ENCODE results near the gene CEND1. TPM values are rescaled to one million over a fixed set of nuclear protein-coding genes. Genes with fewer than 3 reads are reported as not detected.
A peak's percentile ranks its signal among the peaks of the same experiment; 100 is the strongest.

Gene CEND1
- total RNA-seq, 4 donors from 2014 or later: 0.44 to 0.45 TPM; not detected in 2

DNA sequence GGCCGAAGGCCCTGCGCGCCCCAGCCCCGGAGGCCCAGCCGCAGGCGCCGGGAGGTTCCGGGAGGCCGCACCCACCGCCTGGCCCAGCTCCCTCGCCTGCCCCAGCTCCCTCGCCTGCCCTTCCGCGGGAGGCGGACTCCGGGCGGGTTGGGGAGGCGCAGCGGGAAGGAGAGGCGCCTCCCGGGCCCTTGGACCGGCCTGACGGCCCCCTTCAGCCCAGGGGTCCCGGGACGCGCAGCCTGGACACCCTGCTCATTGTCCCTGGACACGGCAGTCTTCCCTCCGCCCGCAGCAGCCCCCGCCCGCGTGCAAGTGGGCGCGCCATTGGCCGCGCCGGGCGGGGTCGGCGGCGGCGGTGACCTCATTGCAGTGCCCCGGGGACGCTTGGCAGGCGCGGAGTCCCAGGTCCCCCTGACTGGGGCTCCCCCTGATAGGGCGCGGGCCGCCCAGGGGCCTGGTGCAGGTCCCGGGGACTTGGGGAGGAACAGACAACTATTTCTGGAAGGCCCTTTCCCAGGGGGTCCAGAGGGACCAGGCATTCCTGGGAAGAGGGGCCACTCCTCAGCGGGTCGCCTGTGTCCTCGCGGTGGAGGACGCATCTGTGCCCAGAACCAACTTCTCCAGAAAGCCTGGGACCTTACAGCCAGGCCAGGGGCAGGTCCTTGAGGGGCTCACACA, 43.4 kb upstream of the CEND1 start:
- intact Hi-C loops (cut with DNase I): no loop called here
- DNase-seq: peak; percentile 59 to 60
- 0 to 2% methylated on average over 11 to 25 of the region's 55 CpGs for WGBS, 2 donors

DNA sequence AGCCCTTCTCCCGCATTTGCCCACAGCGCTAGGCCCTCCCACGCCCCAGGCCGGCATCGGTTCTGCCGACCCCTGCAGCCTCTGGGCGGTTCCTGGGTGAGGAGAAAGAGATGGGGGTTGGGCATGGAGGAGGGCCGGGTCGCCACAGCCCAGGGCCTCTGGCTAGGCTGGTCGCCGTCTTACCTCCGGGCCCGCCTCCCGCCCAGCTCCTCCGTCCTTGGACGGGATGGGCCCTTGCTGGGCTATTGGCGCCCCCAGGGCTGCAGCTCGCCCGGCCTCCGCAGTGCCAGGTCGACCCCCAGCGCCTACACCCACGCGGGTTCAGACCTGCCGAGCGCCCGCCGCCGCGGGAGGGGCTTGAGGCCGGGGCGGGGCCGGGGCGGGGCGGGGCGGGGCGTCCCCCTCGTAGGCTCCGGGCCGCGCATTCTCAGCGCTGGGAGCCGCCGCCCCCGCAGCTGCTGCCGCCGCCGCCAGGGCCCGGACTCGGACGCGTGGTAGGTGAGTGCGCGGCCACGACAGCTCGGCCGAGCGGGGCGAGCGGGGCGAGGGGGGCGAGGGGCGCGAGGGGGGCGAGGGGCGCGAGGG, 42.7 kb upstream of the CEND1 start, which contains the start of gene CD151:
Gene CD151, plus strand, starts transcription at position 424 of the 585 bp plus-strand sequence. CDS start 3,118 bp downstream, outside the sequence.
- H3K4me1 ChIP-seq: peaks cover 56 to 65% of the 10 kb centered on the region in 2 donors
- H3K4me3 ChIP-seq (replicated peaks in 1 of 3): peak within 1 kb of the TSS; percentile 60 to 77 (median 67)
- peak within 1 kb of the TSS; percentile 50 to 79 (median 74) for H3K27ac ChIP-seq
- WGBS, 2 donors: 9% methylated on average over 16 of the region's 67 CpGs; no CpG with 5 or more reads in 1 of the 2 donors
- H3K27me3 ChIP-seq: no peaks in the 10 kb centered on the region
- no peaks in the 10 kb centered on the region for H3K9me3 ChIP-seq
- H3K36me3 ChIP-seq: peaks cover 15 to 16% of the 10 kb centered on the region in 2 donors
- peak; percentile 53 to 71 for DNase-seq
- intact Hi-C loops (cut with DNase I): no loop called here
- TF ChIP-seq, protein P1, sequence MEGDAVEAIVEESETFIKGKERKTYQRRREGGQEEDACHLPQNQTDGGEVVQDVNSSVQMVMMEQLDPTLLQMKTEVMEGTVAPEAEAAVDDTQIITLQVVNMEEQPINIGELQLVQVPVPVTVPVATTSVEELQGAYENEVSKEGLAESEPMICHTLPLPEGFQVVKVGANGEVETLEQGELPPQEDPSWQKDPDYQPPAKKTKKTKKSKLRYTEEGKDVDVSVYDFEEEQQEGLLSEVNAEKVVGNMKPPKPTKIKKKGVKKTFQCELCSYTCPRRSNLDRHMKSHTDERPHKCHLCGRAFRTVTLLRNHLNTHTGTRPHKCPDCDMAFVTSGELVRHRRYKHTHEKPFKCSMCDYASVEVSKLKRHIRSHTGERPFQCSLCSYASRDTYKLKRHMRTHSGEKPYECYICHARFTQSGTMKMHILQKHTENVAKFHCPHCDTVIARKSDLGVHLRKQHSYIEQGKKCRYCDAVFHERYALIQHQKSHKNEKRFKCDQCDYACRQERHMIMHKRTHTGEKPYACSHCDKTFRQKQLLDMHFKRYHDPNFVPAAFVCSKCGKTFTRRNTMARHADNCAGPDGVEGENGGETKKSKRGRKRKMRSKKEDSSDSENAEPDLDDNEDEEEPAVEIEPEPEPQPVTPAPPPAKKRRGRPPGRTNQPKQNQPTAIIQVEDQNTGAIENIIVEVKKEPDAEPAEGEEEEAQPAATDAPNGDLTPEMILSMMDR (IDR thresholded peaks at IDR 0.05): peak in 1 of 6 experiments; percentile 22
- TF ChIP-seq POLR2A (IDR thresholded peaks at IDR 0.05): no peak

More for the DNA sequence above, 43.4 kb upstream of the CEND1 start:
- Histone ChIP-seq H3K27me3 (no peaks in the 10 kb centered on the region), H3K27ac (peak overlapping the region; percentile 50 to 79 (median 74)), H3K4me3 (replicated peaks in 1 of 3) (peak overlapping the region; percentile 60 to 77 (median 67)), H3K4me1 (peaks cover 52 to 58% of the 10 kb centered on the region in 2 donors), H3K9me3 (no peaks in the 10 kb centered on the region), H3K36me3 (peaks cover 16 to 21% of the 10 kb centered on the region in 2 donors)
- TF ChIP-seq POLR2A (IDR thresholded peaks at IDR 0.05): peak; percentile 25 to 51
- TF ChIP-seq, protein P1 (IDR thresholded peaks at IDR 0.05): peak in 1 of 6 experiments; percentile 4

DNA sequence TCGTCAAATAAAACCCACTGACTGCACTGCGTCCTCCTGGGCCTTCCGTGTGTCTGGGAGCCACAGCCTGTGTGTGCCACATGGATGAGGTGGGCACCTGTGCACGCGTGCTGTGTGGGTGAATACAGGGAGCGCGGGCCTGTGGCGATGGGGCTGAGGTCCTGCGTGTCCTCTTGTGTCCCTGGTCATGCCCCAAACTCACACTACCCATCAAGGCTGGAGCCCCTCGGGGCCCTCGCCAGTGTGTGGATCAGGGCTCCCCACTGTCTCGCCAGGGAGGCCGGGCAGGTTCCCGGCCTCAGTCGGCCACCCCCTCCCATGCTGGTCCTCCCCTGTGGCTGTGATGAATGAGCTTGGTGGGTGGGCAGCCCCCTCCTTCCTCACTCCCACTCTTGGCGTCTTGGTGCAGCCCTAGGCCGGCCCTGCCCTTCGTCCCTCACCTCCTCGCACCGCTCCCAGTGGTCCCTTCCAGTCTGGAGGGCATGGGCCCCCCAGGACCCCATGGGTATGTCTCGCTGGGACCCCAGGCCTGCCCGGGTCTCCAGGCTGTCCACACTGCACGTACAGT, 42.2 kb upstream of the CEND1 start:
- no peak for TF ChIP-seq POLR2A (IDR thresholded peaks at IDR 0.05)
- TF ChIP-seq, protein P1 (IDR thresholded peaks at IDR 0.05): no peak
- WGBS, 2 donors: 73 to 79% methylated on average over 8 to 23 of the region's 23 CpGs
- DNase-seq: no peak
- H3K4me1 ChIP-seq: peaks cover 60 to 70% of the 10 kb centered on the region in 2 donors
- H3K9me3 ChIP-seq: no peaks in the 10 kb centered on the region
- intact Hi-C loops (cut with DNase I): no loop called here
- H3K27me3 ChIP-seq: no peaks in the 10 kb centered on the region
- H3K4me3 ChIP-seq (replicated peaks in 1 of 3): peak overlapping the region in 1 of 3 donors; percentile 67
- peak overlapping the region in 1 of 3 donors; percentile 56 for H3K27ac ChIP-seq
- H3K36me3 ChIP-seq: peaks cover 10 to 11% of the 10 kb centered on the region in 2 donors

DNA sequence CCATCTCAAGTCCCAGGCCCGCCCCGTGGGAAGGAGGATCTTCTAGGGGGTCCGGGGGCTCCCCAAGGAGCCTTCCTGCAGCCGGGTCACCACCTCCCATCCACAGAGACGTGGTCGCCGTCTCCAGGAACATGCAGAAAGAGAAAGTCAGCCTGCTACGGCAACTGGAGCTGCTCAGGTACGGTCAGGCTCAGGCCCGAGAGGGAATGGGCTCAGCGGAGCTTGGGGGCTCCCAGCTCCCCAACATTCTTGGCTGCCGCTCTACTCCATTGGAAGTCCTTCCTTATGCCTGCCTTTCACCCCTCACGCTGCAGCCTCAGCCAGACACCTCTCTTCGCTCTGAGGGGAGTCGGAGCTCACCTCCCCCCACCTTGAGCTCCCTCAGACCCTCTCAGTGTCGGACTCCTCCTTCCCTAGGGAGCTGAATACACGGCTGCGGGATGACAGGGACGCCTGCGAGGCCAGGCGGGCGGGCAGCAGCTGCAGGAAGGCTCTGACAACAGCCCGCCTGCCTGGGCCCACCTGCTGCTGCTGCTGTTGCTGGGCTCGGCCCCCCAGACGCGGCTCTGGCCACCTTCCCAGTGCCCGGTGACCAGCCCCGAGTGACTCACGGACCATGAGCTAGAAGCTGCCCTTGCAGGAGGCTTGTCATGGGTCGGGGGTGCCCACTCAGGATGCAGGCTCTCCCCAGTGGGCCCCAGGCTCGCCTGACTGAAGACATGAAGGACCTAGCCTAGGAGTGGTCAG, 41.4 kb upstream of the CEND1 start:
- Histone ChIP-seq H3K27ac (no peak overlapping the region), H3K4me1 (peaks cover 67 to 77% of the 10 kb centered on the region in 2 donors), H3K27me3 (no peaks in the 10 kb centered on the region), H3K4me3 (replicated peaks in 1 of 3) (peak overlapping the region in 1 of 3 donors; percentile 23), H3K9me3 (no peaks in the 10 kb centered on the region), H3K36me3 (peaks cover 2 to 3% of the 10 kb centered on the region in 2 donors)
- TF ChIP-seq, protein P1 (IDR thresholded peaks at IDR 0.05): no peak
- no peak for TF ChIP-seq POLR2A (IDR thresholded peaks at IDR 0.05)
- intact Hi-C loops (cut with DNase I): no loop called here
- DNase-seq: no peak
- WGBS, 2 donors: 71 to 74% methylated on average over 19 of the region's 31 CpGs

Measured in thyroid gland (tissue), 4 donors.